GM23338 (cell line): ENCODE measurements around the gene EGR2. TPM values are rescaled to one million over a fixed set of nuclear protein-coding genes. Genes with fewer than 3 reads are reported as not detected.

Source experiments
- ATAC-seq: fragments of 200-7000 bp; cut with Tn5 transposase; 3 replicates; pipeline ENCODE4 v1.9.1; 2020
- DNase-seq: peaks from one replicate; pipeline ENCODE4 v3.0.0-alpha.2; 2015; ENCODE audit warnings: low spot score
- H2AFZ ChIP-seq: fragments of 200-600 bp; sonication (generic); 2 replicates; pipeline ENCODE4 v1.8.0; 2016; ENCODE audit warnings: antibody characterized with exemption, mild to moderate bottlenecking, moderate library complexity
- H3F3A ChIP-seq: fragments of 200-600 bp; sonication (generic); replicated peaks from 2 replicates; pipeline ENCODE4 v1.8.0; 2017; ENCODE audit warnings: antibody characterized with exemption, mixed run types, low read depth
- H3K27ac ChIP-seq: fragments of 200-600 bp; sonication (generic); 2 replicates; pipeline ENCODE4 v1.6.1; 2016; ENCODE audit warnings: low read depth
- H3K27me3 ChIP-seq: fragments of 200-600 bp; sonication (generic); 2 replicates; pipeline ENCODE4 v1.8.0; 2016; ENCODE audit warnings: mild to moderate bottlenecking, mixed run types, moderate library complexity; ENCODE audit not compliant: insufficient read depth
- H3K36me3 ChIP-seq: fragments of 200-600 bp; sonication (generic); 2 replicates; pipeline ENCODE4 v1.8.0; 2016; ENCODE audit warnings: mild to moderate bottlenecking; ENCODE audit not compliant: insufficient read depth
- H3K4me1 ChIP-seq: fragments of 200-600 bp; sonication (generic); 2 replicates; pipeline ENCODE4 v1.8.0; 2016; ENCODE audit warnings: mild to moderate bottlenecking, moderate library complexity; ENCODE audit not compliant: insufficient read depth
- H3K4me2 ChIP-seq: fragments of 200-600 bp; sonication (generic); 2 replicates; pipeline ENCODE4 v1.7.1; 2017; ENCODE audit warnings: mixed run types
- H3K4me3 ChIP-seq: fragments of 200-600 bp; sonication (generic); 2 replicates; pipeline ENCODE4 v1.6.1; 2016; ENCODE audit warnings: mixed run types
- H3K79me2 ChIP-seq: fragments of 200-600 bp; sonication (generic); replicated peaks from 2 replicates; pipeline ENCODE4 v1.8.0; 2017; ENCODE audit warnings: mild to moderate bottlenecking; ENCODE audit not compliant: insufficient read depth
- H3K9me2 ChIP-seq: fragments of 200-600 bp; sonication (generic); 2 replicates; pipeline ENCODE4 v1.8.0; 2017; ENCODE audit not compliant: insufficient read depth
- H4K20me1 ChIP-seq: fragments of 200-600 bp; sonication (generic); replicated peaks from 2 replicates; pipeline ENCODE4 v1.8.0; 2017; ENCODE audit warnings: mild to moderate bottlenecking; ENCODE audit not compliant: insufficient read depth
- H3K27ac Mint-ChIP-seq: 2 replicates; pipeline ENCODE4 v1.8.0; 2020; ENCODE audit warnings: inconsistent platforms, mild to moderate bottlenecking, moderate library complexity, mixed read lengths
- H3K27me3 Mint-ChIP-seq: 3 replicates; pipeline ENCODE4 v1.8.0; 2022; ENCODE audit warnings: low read depth, mild to moderate bottlenecking, moderate library complexity, mixed read lengths, inconsistent platforms; ENCODE audit not compliant: insufficient read depth, poor library complexity
- H3K36me3 Mint-ChIP-seq: 3 replicates; pipeline ENCODE4 v1.8.0; 2021; ENCODE audit warnings: low read depth, mild to moderate bottlenecking, inconsistent platforms, moderate library complexity, mixed read lengths
- H3K4me1 Mint-ChIP-seq: 3 replicates; pipeline ENCODE4 v1.8.0; 2020; ENCODE audit warnings: mild to moderate bottlenecking, inconsistent platforms, mixed read lengths
- H3K4me3 Mint-ChIP-seq: 3 replicates; pipeline ENCODE4 v1.8.0; 2021; ENCODE audit warnings: moderate library complexity, mild to moderate bottlenecking, inconsistent platforms, mixed read lengths
- H3K9me3 Mint-ChIP-seq: 3 replicates; pipeline ENCODE4 v1.8.0; 2020; ENCODE audit warnings: moderate library complexity, mild to moderate bottlenecking, inconsistent platforms, mixed read lengths
- CREB1 ChIP-seq: fragments of 250-450 bp; sonication (Bioruptor Pico); IDR thresholded peaks from 2 replicates; pipeline ENCODE4 v1.5.0; 2020; ENCODE audit warnings: low read depth, mild to moderate bottlenecking, moderate library complexity
- EZH2 ChIP-seq: fragments of 200-600 bp; sonication (generic); IDR thresholded peaks from one replicate; pipeline ENCODE4 v1.8.0; 2017; ENCODE audit warnings: antibody characterized with exemption, mild to moderate bottlenecking, low read depth; ENCODE audit not compliant: unreplicated experiment
- EZH2phosphoT487 ChIP-seq: fragments of 200-600 bp; sonication (generic); IDR thresholded peaks from one replicate; pipeline ENCODE4 v1.8.1; 2018; ENCODE audit warnings: antibody characterized with exemption; ENCODE audit not compliant: unreplicated experiment
- JUNB ChIP-seq: IDR thresholded peaks from one replicate; pipeline ENCODE4 v1.6.1; 2016; ENCODE audit warnings: antibody characterized with exemption; ENCODE audit not compliant: unreplicated experiment
- NANOG ChIP-seq: IDR thresholded peaks from 2 replicates; pipeline ENCODE4 v1.6.1; 2016; ENCODE audit warnings: antibody characterized with exemption, borderline replicate concordance
- POLR2AphosphoS5 ChIP-seq: IDR thresholded peaks from 2 replicates; pipeline ENCODE4 v1.6.1; 2016; ENCODE audit warnings: antibody characterized with exemption, low read depth
- STAT1 ChIP-seq: IDR thresholded peaks from one replicate; pipeline ENCODE4 v1.6.1; 2016; ENCODE audit warnings: antibody characterized with exemption; ENCODE audit not compliant: unreplicated experiment
- ZNF114 ChIP-seq: fragments of 250-450 bp; sonication (Bioruptor Pico); IDR thresholded peaks from 2 replicates; pipeline ENCODE4 v1.5.0; 2020; ENCODE audit warnings: mild to moderate bottlenecking, moderate library complexity
- ZNF331 ChIP-seq: fragments of 250-450 bp; sonication (Bioruptor Pico); IDR thresholded peaks from 2 replicates; pipeline ENCODE4 v1.5.0; 2020; ENCODE audit warnings: low read depth, mild to moderate bottlenecking, moderate library complexity
- polyA plus RNA-seq: library from polyadenylated mRNA; unstranded; fragments of >200 nt; fragmentation: Nextera tagmentation; extraction: Ambion mirVana; gene quantifications from 2 replicates; pipeline ENCODE4 v1.2.1, GENCODE V29; 2016
- total RNA-seq: library from RNA; depleted of rRNA; stranded (reverse); fragments of >200 nt; shearing (Covaris generic); gene quantifications from 2 replicates; pipeline ENCODE4 v1.2.3, GENCODE V29; 2014
- TF ChIP-seq, protein P1 (sequence below), 2 experiments: fragments of 200-600 bp in 1 of 2; sonication (generic) in 1 of 2; conservative IDR thresholded peaks; 2 replicates each; pipeline versions ENCODE4 v1.5.1 to v1.6.1; 2016 to 2017; ENCODE audit warnings: antibody characterized with exemption in 2 of 2, low read depth in 2 of 2, mild to moderate bottlenecking in 2 of 2, moderate library complexity in 1 of 2
- TF ChIP-seq, protein P2 (sequence below): IDR thresholded peaks from one replicate; pipeline ENCODE4 v1.6.1; 2018; ENCODE audit warnings: antibody characterized with exemption; ENCODE audit not compliant: unreplicated experiment
- TF ChIP-seq, protein P3 (sequence below): fragments of 250-450 bp; sonication (Bioruptor Pico); IDR thresholded peaks from 2 replicates; pipeline ENCODE4 v1.5.0; 2020; ENCODE audit warnings: mild to moderate bottlenecking, moderate library complexity

Gene EGR2
- total and polyA plus RNA-seq, 2 experiments from 2014 or later: 2.3 to 3.5 TPM

DNA sequence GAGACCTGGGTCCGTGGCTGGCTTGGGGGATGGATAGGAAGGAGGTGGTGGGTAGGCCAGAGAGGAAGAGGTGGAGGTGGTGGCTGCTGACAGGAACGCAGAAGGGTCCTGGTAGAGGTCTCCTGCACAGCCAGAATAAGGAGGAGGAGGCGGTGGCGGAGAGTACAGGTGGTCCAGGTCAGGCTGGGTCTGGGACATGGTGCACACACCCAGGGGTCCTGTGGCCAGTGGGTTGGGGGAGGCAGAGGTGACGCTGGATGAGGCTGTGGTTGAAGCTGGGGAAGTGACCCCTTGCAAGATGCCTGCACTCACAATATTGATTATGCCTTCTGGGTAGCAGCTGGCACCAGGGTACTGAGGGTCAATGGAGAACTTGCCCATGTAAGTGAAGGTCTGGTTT, 2.2 kb downstream of the EGR2 start (continued):
- TF ChIP-seq, protein P1, sequence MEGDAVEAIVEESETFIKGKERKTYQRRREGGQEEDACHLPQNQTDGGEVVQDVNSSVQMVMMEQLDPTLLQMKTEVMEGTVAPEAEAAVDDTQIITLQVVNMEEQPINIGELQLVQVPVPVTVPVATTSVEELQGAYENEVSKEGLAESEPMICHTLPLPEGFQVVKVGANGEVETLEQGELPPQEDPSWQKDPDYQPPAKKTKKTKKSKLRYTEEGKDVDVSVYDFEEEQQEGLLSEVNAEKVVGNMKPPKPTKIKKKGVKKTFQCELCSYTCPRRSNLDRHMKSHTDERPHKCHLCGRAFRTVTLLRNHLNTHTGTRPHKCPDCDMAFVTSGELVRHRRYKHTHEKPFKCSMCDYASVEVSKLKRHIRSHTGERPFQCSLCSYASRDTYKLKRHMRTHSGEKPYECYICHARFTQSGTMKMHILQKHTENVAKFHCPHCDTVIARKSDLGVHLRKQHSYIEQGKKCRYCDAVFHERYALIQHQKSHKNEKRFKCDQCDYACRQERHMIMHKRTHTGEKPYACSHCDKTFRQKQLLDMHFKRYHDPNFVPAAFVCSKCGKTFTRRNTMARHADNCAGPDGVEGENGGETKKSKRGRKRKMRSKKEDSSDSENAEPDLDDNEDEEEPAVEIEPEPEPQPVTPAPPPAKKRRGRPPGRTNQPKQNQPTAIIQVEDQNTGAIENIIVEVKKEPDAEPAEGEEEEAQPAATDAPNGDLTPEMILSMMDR (conservative IDR thresholded peaks at IDR 0.05; ENCODE audit: low read depth in 2 of 2): no peak
- TF ChIP-seq EZH2phosphoT487: no peak
- TF ChIP-seq ZNF331: no peak
- TF ChIP-seq POLR2AphosphoS5: no peak

DNA sequence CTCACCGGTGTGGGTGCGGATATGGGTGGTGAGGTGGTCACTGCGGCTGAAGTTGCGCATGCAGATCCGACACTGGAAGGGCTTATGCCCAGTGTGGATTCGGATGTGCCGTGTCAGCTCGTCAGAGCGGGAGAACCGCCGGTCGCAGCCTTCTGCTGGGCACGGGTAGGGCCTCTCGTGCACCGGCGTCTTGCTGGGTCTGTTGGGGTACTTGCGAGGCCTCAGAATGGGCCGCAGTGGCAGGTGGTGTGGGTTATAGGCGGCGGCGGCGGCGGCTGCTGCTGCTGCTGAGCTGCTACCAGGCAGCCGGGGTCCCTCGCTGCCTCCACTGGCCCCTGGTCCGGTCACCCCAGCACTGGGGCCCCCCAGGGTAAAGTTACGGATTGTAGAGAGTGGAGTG, 2.7 kb downstream of the EGR2 start:
- H3K27me3 Mint-ChIP-seq: peaks cover 54% of the 10 kb centered on the region
- DNase-seq (no peak), ATAC-seq (no peak)
- no peak overlapping the region for H3K27ac Mint-ChIP-seq
- Histone ChIP-seq H2AFZ (no peak overlapping the region), H3K27me3 (peaks cover 49% of the 10 kb centered on the region), H3K79me2 (peaks cover 11% of the 10 kb centered on the region), H3K9me2 (no peaks in the 10 kb centered on the region), H3K4me1 (0 out of 2 replicates have a peak, but pooled peaks cover 3% of the 10 kb centered on the region), H3K4me2 (no peak overlapping the region), H3F3A (peaks cover 10% of the 10 kb centered on the region), H3K27ac (no peak overlapping the region), H3K4me3 (no peak overlapping the region), H4K20me1 (peaks cover 10% of the 10 kb centered on the region; the same call in 1 of the 2 replicates), H3K36me3 (peaks cover 4% of the 10 kb centered on the region; the same call in 1 of the 2 replicates)
- H3K9me3 Mint-ChIP-seq: peaks cover 3% of the 10 kb centered on the region; the same call in 2 of the 3 replicates
- no peaks in the 10 kb centered on the region; the same call in 2 of the 3 replicates for H3K36me3 Mint-ChIP-seq
- no peak overlapping the region for H3K4me3 Mint-ChIP-seq
- H3K4me1 Mint-ChIP-seq: peaks cover 19% of the 10 kb centered on the region
- TF ChIP-seq ZNF114 (CRISPR knock-in tag) (no peak), EZH2 (no peak), CREB1 (CRISPR knock-in tag) (no peak), STAT1 (no peak), POLR2AphosphoS5 (no peak), JUNB (no peak), NANOG (no peak), ZNF331 (no peak)
- TF ChIP-seq, protein P2, sequence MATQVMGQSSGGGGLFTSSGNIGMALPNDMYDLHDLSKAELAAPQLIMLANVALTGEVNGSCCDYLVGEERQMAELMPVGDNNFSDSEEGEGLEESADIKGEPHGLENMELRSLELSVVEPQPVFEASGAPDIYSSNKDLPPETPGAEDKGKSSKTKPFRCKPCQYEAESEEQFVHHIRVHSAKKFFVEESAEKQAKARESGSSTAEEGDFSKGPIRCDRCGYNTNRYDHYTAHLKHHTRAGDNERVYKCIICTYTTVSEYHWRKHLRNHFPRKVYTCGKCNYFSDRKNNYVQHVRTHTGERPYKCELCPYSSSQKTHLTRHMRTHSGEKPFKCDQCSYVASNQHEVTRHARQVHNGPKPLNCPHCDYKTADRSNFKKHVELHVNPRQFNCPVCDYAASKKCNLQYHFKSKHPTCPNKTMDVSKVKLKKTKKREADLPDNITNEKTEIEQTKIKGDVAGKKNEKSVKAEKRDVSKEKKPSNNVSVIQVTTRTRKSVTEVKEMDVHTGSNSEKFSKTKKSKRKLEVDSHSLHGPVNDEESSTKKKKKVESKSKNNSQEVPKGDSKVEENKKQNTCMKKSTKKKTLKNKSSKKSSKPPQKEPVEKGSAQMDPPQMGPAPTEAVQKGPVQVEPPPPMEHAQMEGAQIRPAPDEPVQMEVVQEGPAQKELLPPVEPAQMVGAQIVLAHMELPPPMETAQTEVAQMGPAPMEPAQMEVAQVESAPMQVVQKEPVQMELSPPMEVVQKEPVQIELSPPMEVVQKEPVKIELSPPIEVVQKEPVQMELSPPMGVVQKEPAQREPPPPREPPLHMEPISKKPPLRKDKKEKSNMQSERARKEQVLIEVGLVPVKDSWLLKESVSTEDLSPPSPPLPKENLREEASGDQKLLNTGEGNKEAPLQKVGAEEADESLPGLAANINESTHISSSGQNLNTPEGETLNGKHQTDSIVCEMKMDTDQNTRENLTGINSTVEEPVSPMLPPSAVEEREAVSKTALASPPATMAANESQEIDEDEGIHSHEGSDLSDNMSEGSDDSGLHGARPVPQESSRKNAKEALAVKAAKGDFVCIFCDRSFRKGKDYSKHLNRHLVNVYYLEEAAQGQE: no peak
- TF ChIP-seq, protein P3, sequence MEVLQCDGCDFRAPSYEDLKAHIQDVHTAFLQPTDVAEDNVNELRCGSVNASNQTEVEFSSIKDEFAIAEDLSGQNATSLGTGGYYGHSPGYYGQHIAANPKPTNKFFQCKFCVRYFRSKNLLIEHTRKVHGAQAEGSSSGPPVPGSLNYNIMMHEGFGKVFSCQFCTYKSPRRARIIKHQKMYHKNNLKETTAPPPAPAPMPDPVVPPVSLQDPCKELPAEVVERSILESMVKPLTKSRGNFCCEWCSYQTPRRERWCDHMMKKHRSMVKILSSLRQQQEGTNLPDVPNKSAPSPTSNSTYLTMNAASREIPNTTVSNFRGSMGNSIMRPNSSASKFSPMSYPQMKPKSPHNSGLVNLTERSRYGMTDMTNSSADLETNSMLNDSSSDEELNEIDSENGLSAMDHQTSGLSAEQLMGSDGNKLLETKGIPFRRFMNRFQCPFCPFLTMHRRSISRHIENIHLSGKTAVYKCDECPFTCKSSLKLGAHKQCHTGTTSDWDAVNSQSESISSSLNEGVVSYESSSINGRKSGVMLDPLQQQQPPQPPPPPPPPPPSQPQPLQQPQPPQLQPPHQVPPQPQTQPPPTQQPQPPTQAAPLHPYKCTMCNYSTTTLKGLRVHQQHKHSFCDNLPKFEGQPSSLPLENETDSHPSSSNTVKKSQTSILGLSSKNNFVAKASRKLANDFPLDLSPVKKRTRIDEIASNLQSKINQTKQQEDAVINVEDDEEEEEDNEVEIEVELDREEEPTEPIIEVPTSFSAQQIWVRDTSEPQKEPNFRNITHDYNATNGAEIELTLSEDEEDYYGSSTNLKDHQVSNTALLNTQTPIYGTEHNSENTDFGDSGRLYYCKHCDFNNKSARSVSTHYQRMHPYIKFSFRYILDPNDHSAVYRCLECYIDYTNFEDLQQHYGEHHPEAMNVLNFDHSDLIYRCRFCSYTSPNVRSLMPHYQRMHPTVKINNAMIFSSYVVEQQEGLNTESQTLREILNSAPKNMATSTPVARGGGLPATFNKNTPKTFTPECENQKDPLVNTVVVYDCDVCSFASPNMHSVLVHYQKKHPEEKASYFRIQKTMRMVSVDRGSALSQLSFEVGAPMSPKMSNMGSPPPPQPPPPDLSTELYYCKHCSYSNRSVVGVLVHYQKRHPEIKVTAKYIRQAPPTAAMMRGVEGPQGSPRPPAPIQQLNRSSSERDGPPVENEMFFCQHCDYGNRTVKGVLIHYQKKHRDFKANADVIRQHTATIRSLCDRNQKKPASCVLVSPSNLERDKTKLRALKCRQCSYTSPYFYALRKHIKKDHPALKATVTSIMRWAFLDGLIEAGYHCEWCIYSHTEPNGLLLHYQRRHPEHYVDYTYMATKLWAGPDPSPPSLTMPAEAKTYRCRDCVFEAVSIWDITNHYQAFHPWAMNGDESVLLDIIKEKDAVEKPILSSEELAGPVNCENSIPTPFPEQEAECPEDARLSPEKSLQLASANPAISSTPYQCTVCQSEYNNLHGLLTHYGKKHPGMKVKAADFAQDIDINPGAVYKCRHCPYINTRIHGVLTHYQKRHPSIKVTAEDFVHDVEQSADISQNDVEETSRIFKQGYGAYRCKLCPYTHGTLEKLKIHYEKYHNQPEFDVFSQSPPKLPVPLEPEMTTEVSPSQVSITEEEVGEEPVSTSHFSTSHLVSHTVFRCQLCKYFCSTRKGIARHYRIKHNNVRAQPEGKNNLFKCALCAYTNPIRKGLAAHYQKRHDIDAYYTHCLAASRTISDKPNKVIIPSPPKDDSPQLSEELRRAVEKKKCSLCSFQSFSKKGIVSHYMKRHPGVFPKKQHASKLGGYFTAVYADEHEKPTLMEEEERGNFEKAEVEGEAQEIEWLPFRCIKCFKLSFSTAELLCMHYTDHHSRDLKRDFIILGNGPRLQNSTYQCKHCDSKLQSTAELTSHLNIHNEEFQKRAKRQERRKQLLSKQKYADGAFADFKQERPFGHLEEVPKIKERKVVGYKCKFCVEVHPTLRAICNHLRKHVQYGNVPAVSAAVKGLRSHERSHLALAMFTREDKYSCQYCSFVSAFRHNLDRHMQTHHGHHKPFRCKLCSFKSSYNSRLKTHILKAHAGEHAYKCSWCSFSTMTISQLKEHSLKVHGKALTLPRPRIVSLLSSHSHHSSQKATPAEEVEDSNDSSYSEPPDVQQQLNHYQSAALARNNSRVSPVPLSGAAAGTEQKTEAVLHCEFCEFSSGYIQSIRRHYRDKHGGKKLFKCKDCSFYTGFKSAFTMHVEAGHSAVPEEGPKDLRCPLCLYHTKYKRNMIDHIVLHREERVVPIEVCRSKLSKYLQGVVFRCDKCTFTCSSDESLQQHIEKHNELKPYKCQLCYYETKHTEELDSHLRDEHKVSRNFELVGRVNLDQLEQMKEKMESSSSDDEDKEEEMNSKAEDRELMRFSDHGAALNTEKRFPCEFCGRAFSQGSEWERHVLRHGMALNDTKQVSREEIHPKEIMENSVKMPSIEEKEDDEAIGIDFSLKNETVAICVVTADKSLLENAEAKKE: no peak
- TF ChIP-seq, protein P1 (conservative IDR thresholded peaks at IDR 0.05; ENCODE audit: low read depth in 2 of 2): no peak
